HG02798 (cell line): ENCODE measurements around the gene EHMT2.

Experiments used
- ATAC-seq: cut with Tn5 transposase; IDR thresholded peaks from one replicate; pipeline ENCODE4 v1.9.1; 2021; ENCODE audit warnings: mild to moderate bottlenecking; ENCODE audit not compliant: unreplicated experiment, poor library complexity

The EHMT2 gene

DNA sequence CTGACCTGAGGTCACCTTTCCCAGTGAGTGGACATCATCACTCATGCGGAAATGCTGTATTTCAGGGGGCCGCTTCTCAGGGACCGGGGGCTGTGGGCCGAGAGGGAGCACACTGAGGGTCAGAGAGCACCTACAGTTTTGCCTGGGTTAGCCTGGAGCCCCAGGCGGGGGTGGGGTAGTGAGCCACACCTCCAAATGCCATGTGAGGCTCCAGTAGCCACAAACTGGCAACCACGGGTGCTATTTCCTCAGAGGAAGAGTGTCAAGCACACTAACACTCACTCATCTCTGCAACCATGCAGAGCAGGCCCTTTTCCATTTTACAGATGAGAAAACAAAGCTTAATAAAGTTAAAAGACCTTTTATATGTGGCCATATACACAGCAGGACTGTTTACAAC is 4.7 kb downstream of the EHMT2 start:
- no peak for ATAC-seq

DNA sequence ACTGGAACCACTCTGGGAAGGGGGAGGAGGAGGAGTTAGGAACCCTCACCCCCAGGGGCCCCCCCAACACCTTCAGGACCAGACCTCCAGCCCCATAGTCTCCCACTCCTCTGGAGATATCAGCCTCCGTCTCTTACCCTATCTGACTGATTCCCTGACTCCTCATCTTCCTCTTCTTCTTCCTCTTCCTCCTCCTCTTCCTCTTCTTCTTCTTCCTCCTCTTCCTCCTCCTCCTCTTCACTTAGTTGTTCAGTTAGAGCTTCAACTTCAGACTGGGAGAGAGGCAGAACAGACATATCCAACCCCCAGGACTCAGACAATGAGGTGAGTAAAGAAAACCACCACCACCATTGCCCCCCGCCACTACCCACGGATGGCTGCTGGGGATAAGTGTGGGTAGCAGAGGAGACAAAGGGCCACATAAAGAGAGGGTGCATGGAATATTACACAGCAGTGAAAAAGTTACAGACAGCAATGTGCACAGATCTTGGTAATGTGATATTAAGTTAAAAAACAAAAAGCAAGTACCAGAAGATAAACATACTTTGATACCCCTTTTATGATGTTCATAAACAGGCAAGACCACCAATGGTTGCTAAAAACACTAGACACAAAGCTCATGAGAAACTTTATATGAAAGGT is 8.0 kb downstream of the EHMT2 start:
- no peak for ATAC-seq

DNA sequence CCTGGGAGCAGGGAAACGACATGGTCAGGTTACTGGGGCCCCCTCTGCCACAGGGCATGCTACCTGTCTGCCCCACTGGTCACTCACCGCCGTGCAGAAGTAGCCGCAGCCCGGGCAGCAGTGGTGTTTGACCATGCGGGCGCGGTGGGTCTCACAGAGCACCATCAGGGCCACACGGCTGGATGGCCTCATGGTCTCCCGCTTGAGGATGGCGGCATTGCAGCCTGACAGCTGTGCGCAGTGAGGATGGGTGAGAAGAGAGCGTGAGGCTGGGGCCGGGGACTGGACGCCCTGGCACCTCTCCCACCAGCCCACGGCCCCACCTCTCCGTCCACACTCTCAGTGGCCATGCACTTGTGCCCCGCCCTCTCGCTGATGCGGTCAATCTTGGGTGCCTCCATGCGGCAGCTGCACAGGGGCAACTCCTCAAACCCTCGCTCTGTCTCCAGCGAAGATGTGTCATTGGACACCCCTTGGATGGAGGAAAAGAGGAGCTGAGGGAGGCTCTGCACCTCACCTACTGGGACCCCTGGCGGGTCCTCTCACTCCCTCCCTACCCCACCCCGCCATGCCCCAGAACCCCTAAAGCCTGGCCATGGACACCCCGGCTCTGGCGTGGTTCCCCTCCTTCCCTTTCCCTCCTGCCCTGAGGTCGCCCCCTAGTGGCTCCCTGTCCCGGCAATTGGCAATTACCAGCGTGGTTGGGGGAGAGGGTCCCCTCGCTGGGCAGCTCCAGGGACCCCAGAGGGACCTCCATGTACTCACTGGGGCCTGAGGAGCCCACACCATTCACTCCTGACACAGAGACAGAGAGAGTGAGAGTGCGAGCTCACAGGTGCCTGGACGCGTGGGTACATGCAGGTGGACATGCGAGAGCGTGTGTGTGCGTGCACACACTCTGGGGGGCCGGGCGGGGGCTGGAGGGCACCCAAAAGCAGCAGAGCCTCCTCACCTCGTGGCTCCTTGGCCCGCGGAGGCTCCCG is 8.9 kb downstream of the EHMT2 start:
- no peak for ATAC-seq

DNA sequence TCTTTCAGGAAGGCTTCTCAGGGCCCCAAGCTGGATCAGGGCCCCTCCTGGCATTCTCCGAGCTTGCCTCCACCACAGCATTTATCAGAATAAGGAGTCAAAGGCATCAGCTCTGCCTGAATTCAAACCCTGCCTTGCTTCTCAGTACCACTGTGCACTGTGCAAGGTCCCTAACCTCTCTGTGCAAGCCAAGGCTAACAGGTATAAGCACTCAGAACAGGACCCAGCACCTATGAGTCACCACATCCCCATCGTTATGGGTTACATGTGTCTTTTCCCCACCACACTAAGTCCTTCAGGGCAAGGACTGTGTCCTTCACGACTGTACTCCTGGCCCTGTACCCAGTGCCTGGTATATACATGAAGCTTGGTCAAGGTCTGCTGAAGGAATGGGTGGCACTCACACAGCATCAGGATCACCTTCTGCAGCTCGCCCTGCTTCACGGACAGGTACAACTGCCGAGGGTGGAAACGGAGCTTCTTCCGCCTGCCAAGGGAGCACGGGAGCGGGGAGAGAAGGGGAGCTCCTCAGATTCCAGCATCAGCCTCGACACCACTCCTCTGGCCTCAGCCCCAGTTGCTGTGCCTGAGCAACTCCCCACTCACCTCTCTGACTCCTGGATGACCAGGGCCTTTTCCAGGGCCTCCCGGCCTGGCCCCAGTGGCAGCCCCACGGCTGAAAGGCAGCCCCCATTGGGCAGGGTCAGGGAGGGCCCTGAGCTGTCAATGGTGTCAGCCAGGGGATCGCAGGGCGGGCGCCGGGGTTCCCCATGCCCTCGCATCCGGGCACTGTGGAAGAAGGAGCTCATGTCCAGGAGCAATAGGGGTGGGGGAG is 10.1 kb downstream of the EHMT2 start:
- ATAC-seq, result no peak

DNA sequence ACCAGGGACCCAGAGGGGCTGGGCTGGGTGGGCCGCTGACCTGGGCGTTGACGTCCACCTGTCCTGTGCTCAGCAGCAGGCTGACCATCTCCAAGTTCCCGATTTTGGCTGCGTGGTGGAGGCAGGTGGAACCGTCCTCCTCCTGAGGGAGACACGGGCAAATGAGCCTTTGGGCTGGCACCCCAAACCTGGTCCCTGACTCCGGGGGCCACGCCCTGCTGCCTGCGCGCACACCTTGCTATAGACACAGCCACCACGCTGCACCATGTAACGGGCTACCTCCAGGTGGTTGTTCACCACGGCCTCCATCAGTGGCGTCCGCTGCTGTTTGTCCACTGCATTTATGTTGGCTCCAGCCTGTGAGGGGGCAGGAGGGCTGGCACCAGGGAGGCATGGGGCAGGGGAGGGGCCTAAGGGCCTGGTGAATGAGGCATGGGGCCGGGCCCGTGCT is 10.9 kb downstream of the EHMT2 start:
- ATAC-seq, result no peak

DNA sequence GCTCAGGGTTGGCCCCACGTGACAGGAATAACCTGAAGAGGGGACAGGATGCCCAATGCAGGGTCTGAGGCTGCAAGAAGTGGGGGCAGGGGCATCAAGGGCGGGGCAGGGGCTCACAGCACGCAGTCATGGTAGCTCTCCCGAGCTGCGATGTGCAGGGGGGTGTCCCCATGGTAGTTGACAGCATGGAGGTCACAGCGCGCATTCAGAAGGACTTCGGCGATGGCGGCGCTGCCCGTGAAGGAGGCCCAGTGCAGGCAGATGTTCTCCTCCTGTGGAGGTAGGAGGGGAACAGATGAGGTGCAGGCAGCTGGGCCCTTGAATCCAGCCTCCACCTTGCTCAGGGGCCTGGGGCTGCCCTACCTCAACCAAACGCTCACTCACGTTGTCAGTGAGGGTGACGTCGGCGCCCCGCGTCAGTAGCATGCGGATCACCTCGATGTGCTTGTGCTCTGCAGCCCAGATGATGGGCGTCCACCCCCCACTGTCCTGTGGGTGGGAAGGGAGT is 12.9 kb downstream of the EHMT2 start:
- ATAC-seq, result no peak

DNA sequence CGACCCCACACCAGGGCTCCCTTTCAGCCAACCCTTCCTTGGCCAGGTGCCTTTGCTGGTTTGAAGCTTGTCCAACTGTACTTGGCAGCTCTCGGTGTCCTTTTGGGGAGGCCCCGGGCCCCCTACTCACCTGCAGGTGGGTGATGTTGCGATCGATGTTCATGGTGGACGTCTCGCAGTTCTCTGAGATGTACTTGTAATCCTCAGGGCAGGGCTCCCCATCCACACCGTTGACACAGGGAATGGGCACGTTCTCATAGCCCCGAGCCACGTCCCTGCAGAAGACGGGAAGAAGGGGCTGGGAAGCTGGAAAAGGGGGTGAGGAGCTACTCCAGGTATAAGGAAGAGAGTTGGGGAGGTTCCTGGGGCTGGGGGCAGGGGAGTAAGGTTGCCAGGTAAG is 13.8 kb downstream of the EHMT2 start:
- ATAC-seq, result no peak

DNA sequence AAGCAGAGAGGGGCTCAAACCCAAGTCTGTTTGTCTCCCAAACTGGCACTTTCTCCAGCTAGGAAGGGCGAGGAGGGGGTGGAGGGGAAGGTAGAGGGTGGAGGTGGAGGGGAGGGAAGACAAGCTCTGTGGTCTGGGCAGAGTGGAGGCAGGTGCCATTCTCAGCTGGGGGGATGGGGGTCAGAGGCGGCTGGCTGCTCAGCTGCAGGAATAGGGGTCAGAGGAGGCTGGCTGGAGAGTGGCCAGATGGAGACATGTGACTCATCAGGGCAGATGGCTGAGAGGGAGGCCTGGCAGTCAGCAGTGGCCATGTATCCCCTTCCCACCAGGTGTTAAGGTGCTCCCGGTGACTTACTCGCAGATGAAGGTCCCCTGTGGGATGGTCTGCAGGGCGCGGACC is 15.2 kb downstream of the EHMT2 start:
- ATAC-seq, result no peak

DNA sequence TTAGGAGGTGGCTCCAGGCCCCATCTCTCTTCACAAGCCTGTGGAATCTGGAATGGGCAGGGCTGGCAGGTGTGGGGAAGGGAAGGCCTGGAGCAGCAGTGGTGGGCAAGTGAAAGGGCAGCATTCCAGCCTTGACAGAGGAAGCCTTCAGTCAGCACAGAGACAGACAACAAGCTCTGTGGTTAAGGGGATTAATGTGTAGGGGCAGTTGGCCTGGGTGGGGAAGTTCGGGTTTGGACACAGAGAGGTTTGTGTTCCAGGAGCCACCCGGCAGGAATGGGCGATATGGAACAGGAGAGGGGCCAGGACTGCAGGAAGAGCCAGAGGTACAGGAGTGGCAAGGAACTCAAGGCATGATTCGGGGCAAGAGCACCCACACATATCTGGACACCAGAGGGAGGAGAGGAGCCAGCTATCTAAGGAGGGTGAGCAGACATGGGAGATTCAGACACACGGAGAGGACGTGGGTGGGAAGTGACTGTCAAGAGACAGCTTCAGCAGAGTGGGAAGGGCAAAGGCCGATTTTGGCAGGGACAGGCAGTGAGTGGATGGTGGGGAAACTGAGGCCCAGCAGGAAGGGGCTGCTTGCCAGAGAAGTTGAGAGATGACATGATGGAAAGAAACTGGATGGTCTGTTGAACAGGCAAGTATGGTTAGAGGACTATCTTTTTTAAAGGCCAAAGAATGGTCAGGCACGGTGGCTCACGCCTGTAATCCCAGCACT is 16.2 kb downstream of the EHMT2 start:
- ATAC-seq, result no peak

DNA sequence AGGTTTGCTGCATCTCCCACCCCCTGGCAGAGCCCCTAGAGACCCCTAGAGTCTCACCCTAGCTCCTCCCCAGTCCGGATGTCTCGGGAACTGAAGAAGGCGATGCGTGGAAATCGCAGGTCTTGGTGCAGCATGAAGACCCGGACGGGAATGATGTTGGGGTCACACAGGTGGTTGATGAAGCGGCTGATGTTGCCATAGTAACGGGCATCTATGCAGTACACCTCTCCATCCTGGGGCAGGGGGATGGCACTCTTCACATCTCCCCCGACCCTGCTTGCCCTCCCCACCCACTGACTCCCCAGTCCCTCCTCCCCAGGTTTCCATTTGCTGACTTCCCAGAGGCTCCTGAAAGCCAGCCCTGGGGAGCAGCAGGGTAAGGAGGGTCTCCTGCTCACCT is 16.9 kb downstream of the EHMT2 start:
- ATAC-seq, result no peak

DNA sequence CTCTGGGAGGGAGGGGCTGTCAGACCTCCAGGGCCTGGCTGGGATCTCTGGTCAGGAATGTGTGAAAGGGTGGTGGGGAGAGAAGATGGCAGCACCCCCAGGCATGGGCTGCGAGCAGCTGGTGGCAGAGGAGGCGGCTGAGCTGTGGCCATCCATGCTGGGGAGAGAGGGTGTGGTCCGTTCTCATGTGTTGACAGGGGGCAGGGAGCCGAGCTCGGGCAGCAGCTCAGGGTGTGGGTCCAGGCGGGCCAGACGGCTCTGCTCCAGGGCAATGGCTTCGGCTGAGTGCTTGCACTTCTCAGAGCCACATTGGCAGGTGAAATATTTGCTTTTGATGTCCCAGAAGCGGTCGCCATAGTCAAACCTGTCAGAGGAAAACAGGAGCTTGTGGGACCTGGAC is 17.6 kb downstream of the EHMT2 start:
- no peak for ATAC-seq

DNA sequence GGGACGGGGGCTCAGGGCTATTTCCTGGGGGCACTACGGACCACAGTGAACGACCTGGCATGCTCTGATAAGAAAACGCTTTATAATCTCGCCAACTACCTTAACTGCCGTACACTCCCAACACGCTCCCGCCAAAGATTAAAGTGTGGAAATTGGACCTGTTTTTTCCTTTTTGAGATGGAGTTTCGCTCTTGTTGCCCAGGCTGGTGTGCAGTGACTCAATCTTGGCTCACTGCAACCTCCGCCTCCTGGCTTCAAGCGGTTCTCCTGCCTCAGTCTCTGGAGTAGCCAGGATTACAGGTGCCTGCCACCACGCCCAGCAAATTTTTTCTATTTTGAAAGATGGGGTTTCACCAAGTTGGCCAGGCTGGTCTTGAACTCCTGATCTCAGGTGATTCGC is 18.4 kb downstream of the EHMT2 start:
- no peak for ATAC-seq

DNA sequence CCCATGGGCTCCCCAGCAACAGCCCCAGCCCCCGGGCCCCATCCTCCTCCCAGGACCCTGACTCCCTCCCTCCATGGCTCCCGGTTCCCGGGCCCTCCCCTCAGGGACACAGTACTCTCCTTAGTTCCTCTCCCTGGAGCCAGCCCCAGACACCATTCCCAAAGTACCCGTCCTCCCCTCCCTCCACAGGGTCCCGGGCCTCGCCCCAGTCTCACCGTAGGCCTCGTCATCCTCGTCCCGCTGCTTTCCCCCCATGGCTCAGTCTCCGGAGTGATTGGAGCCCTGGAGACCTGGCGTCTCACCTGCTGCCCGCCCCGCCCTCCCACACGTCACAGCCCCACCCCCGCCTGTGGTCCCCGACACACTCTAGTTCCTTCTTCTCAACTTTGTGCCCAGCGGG is 18.8 kb downstream of the EHMT2 start, which contains the start of gene SLC44A4:
Gene SLC44A4, minus strand, starts transcription at position 272 of the 400 bp plus-strand sequence. Its CDS starts 17 bp downstream, at position 255.
- no peak for ATAC-seq

DNA sequence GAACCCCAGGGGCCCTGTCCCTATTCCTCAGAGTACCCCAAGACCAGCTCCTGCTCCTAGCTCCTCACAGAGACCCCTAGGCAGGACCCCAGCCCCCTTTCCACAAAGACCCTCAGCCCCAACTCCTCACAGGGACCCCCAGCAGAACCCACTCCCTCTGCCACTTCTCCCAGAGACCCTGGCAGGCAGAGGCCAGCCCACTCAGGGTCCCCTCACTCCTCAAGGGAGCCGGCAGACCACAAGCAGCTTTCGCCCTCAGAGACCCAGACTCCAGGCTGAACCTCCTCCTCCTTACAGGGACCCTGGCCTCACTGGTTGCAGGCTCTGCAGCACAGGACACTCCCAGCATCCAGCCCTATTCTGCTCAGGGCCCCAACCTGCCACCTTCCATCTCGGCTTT is 19.3 kb downstream of the EHMT2 start:
- no peak for ATAC-seq

DNA sequence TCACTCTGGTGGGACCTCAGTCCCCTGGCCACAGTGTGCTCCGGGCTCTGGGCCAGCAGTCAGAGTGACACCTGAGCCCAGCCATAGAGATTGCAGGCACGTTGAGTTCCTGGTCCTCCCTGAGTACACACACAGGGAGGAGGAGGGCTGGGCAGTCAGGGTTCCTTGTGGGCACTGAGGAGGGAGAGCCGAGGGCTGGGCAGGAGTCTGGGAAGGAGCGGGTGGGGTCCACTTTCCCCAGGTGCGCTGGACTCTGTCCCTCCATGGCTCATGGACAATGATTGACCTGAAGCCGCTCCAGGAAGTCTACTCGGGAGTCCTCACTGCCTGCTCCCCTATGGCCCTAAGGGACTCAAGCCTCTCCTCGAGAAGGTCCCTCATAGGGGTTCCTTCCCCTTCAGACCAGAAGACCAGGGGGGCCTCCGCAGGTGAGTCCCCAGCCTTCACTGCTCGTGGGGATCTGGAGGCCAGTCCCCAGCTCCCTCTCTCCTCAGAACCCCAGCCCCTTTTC is 19.8 kb downstream of the EHMT2 start:
- no peak for ATAC-seq

DNA sequence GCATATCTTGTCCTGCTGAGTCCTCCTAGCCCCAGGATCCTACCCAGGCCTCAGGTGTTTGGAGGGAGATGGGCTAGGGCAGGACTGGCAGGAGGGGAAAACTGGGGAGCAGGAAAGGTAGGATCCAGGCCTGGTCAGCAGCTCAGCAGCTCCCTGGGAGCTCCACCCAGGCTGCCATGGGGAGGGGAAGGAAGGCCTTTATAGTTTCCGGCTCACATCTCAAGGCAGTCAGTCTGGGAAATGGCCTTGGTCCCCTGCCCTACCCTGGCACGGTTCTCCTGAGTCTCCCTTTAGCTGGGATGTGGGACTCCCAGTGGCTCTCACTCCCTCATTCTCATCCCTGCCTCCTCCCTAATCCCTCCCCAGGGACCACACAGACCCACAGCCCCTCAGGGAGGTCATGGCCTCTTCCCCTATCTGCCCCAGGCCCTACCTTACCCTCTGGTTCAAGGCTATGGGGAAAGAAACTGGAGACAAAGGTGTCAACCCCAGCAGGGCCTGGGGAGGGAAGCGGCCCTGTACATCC is 20.3 kb downstream of the EHMT2 start:
- no peak for ATAC-seq

DNA sequence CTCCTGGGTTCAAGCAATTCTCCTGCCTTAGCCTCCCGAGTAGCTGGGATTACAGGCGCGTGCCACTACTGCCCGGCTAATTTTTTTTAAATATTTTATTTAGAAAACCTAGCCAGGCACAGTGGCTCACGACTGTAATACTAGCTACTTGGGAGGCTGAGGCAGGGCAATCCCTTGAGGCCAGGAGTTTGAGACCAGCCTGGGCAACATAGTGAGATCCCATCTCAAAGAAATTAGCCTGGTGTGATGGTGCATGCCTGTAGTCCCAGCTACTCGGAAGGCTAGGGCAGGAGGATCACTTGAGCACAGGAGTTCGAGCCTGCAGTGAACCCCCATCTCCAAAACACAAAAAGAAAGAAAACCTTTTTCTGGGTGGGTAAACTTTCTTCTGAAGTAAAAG is 21.1 kb downstream of the EHMT2 start:
- no peak for ATAC-seq

DNA sequence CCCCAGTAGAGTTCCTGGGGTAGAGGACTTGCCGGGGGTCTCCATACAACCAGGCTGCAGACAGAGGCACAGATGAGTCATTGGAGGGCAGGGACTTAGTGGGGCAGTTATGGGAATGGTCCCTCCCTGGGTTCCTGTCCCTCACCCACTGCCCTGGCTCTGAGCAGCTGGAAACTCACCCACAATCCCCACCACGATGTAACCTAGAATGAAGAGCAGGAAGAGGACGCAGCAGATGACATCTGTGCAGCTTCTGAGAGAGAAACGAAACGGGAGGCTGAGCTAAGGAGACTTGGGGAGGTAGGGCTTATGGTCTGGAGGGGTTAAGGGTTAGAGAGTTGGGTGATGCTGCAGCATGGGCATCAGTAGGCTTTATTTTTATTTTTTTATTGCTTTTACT is 21.6 kb downstream of the EHMT2 start:
- no peak for ATAC-seq

DNA sequence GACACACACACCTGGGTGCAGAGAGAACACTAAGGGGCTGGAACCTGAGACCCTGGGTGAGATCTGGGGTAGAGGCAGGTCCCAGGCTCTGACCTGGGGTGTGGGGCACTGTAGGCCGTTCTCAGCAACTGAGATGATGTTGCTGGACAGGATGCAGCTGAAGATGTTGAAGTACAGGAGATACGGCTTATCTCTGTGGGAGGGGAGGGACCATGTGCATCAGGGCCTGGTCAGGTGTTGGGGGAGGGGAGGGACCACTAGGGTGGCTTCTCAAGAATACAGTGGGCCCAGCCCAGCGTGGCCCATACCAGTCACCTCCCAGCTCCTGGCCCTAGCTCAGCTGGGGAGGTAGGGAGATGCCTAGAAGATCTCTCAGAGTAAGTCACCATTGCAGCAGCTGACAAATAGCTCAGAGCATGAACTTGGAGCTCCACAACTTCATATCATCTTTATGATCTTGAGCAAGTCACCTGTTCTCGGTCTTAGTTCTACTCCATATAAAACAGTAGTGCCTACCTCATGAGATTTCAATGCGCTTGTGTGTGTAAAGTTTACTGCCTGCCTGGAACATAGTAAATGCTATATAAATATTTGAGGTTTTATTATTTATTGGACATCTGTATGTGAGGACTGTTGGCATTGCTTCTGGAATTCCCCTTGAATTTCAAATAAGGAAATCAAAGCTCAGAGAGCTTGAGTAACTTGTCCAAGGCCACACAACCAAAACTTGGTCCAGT is 22.5 kb downstream of the EHMT2 start:
- no peak for ATAC-seq
